Activated T-helper 1 cell treated with anti-CD3 and anti-CD28 coated beads, Interleukin-12 subunit alpha, Interleukin-12 subunit beta, Interleukin-2, Interleukin-4 antibody, amounts not matched to agents 30 ng/mL and 10 ng/mL and 1 ng/mL, durations not matched to agents 14 hours and 24 hours and 36 hours (primary cell): ENCODE results near the gene REV1. TPM values are rescaled to one million over a fixed set of nuclear protein-coding genes. Genes with fewer than 3 reads are reported as not detected.

ENCODE experiments used
- DNase-seq: peaks from one replicate; pipeline ENCODE4 v3.0.0; 2021; ENCODE audit warnings: low spot score
- H3K27ac Mint-ChIP-seq: one replicate; pipeline ENCODE4 v1.8.0; 2021; ENCODE audit warnings: mild to moderate bottlenecking, mixed read lengths
- H3K27me3 Mint-ChIP-seq: one replicate; pipeline ENCODE4 v1.8.0; 2022; ENCODE audit warnings: mild to moderate bottlenecking, moderate library complexity, mixed read lengths; ENCODE audit not compliant: insufficient read depth
- H3K36me3 Mint-ChIP-seq: one replicate; pipeline ENCODE4 v1.8.0; 2021; ENCODE audit warnings: low read depth, mixed read lengths
- H3K4me1 Mint-ChIP-seq: one replicate; pipeline ENCODE4 v1.8.0; 2021; ENCODE audit warnings: low read depth, mixed read lengths
- H3K4me3 Mint-ChIP-seq: one replicate; pipeline ENCODE4 v1.8.0; 2021; ENCODE audit warnings: mild to moderate bottlenecking, moderate library complexity, mixed read lengths
- H3K9me3 Mint-ChIP-seq: one replicate; pipeline ENCODE4 v1.8.0; 2021; ENCODE audit warnings: mixed read lengths
- intact Hi-C: fragments of 100-400 bp; cut with micrococcal nuclease; formaldehyde crosslinking; loops from one replicate; pipeline ENCODE4 v1.15.1; 2024
- total RNA-seq: library from RNA; stranded (reverse); gene quantifications from 2 replicates; pipeline ENCODE4 v1.2.3, GENCODE V29; 2022

Gene REV1
- total RNA-seq, 1 donor from 2014 or later = 49.6 TPM

GRCh38 chr2:99404039-99404796, 85.6 kb downstream of the REV1 start:
- Mint-ChIP-seq H3K9me3 (no peaks in the 10 kb centered on the region), H3K4me1 (peaks cover 11% of the 10 kb centered on the region), H3K36me3 (peaks cover 39% of the 10 kb centered on the region), H3K27ac (peak overlapping the region; percentile 35), H3K4me3 (no peak overlapping the region), H3K27me3 (no peaks in the 10 kb centered on the region)
- no peak for DNase-seq
- intact Hi-C loops = loop anchor here (5.0 kb wide), 1 partner anchor 88 kb away; the partner anchor contains the start of gene REV1

- H3K4me3 Mint-ChIP-seq = no peak overlapping the region
- H3K27ac Mint-ChIP-seq = peak overlapping the region; percentile 35
- H3K9me3 Mint-ChIP-seq = no peaks in the 10 kb centered on the region
- intact Hi-C loops = loop anchor here (5.0 kb wide), 1 partner anchor 89 kb away; the partner anchor contains the start of gene REV1
- DNase-seq = no peak
- H3K4me1 Mint-ChIP-seq = peaks cover 11% of the 10 kb centered on the region
- peaks cover 46% of the 10 kb centered on the region for H3K36me3 Mint-ChIP-seq
- no peaks in the 10 kb centered on the region for H3K27me3 Mint-ChIP-seq
These were observed 86.3 kb downstream of the REV1 start for GRCh38 chr2:99403524-99403923.

GRCh38 chr2:99403084-99403483, 86.7 kb downstream of the REV1 start:
- DNase-seq = no peak
- H3K9me3 Mint-ChIP-seq = no peaks in the 10 kb centered on the region
- H3K27me3 Mint-ChIP-seq = no peaks in the 10 kb centered on the region
- no peak overlapping the region for H3K4me3 Mint-ChIP-seq
- H3K4me1 Mint-ChIP-seq = peaks cover 11% of the 10 kb centered on the region
- H3K36me3 Mint-ChIP-seq = peaks cover 50% of the 10 kb centered on the region
- peak overlapping the region; percentile 1 for H3K27ac Mint-ChIP-seq
- intact Hi-C loops = loop anchor here (5.0 kb wide), 1 partner anchor 89 kb away; the partner anchor contains the start of gene REV1

GRCh38 chr2:99401841-99402240, 88.0 kb downstream of the REV1 start:
- H3K36me3 Mint-ChIP-seq = peaks cover 58% of the 10 kb centered on the region
- intact Hi-C loops = loop anchor here (5.0 kb wide), 1 partner anchor 90 kb away; the partner anchor contains the start of gene REV1
- no peaks in the 10 kb centered on the region for H3K27me3 Mint-ChIP-seq
- H3K4me1 Mint-ChIP-seq = peaks cover 11% of the 10 kb centered on the region
- H3K27ac Mint-ChIP-seq = no peak overlapping the region
- no peak for DNase-seq
- no peak overlapping the region for H3K4me3 Mint-ChIP-seq
- H3K9me3 Mint-ChIP-seq = no peaks in the 10 kb centered on the region

GRCh38 chr2:99399795-99400194, 90.0 kb downstream of the REV1 start:
- DNase-seq = no peak
- Mint-ChIP-seq H3K27ac (no peak overlapping the region), H3K9me3 (no peaks in the 10 kb centered on the region), H3K4me1 (peaks cover 11% of the 10 kb centered on the region), H3K27me3 (no peaks in the 10 kb centered on the region), H3K4me3 (no peak overlapping the region), H3K36me3 (peaks cover 66% of the 10 kb centered on the region)
- intact Hi-C loops = loop anchor here (5.0 kb wide), 1 partner anchor 93 kb away; the partner anchor contains the start of gene REV1

- Mint-ChIP-seq H3K27ac (no peak overlapping the region), H3K4me3 (no peak overlapping the region), H3K27me3 (no peaks in the 10 kb centered on the region), H3K36me3 (peaks cover 68% of the 10 kb centered on the region), H3K4me1 (peaks cover 11% of the 10 kb centered on the region), H3K9me3 (no peaks in the 10 kb centered on the region)
- intact Hi-C loops = no loop called here
- no peak for DNase-seq
These were observed 90.8 kb downstream of the REV1 start for GRCh38 chr2:99399063-99399462.

- Mint-ChIP-seq H3K4me3 (no peak overlapping the region), H3K36me3 (peaks cover 67% of the 10 kb centered on the region), H3K27ac (peak overlapping the region; percentile 47), H3K9me3 (no peaks in the 10 kb centered on the region), H3K27me3 (no peaks in the 10 kb centered on the region), H3K4me1 (peaks cover 4% of the 10 kb centered on the region)
- intact Hi-C loops = no loop called here
- no peak for DNase-seq
These were observed 91.5 kb downstream of the REV1 start for GRCh38 chr2:99398303-99398702.

- intact Hi-C loops = no loop called here
- Mint-ChIP-seq H3K4me1 (no peaks in the 10 kb centered on the region), H3K36me3 (peaks cover 61% of the 10 kb centered on the region), H3K27ac (peak overlapping the region; percentile 2), H3K4me3 (no peak overlapping the region), H3K9me3 (no peaks in the 10 kb centered on the region), H3K27me3 (no peaks in the 10 kb centered on the region)
- DNase-seq = no peak
These were observed 92.4 kb downstream of the REV1 start for GRCh38 chr2:99397266-99397920.

- Mint-ChIP-seq H3K27ac (peak overlapping the region; percentile 3), H3K9me3 (no peaks in the 10 kb centered on the region), H3K4me3 (no peak overlapping the region), H3K27me3 (no peaks in the 10 kb centered on the region), H3K36me3 (peaks cover 65% of the 10 kb centered on the region), H3K4me1 (no peaks in the 10 kb centered on the region)
- intact Hi-C loops = no loop called here
- no peak for DNase-seq
These were observed 94.2 kb downstream of the REV1 start for GRCh38 chr2:99395589-99396130.

- Mint-ChIP-seq H3K9me3 (no peaks in the 10 kb centered on the region), H3K27ac (no peak overlapping the region), H3K27me3 (no peaks in the 10 kb centered on the region), H3K4me1 (peaks cover 9% of the 10 kb centered on the region), H3K4me3 (no peak overlapping the region), H3K36me3 (peaks cover 36% of the 10 kb centered on the region)
- DNase-seq = no peak
- intact Hi-C loops = loop anchor here (5.0 kb wide), 1 partner anchor 102 kb away; the partner anchor contains the start of gene REV1
These were observed 99.9 kb downstream of the REV1 start for GRCh38 chr2:99389946-99390345.

GRCh38 chr2:99389371-99389770, 100.4 kb downstream of the REV1 start:
- H3K36me3 Mint-ChIP-seq = peaks cover 37% of the 10 kb centered on the region
- no peak overlapping the region for H3K4me3 Mint-ChIP-seq
- peaks cover 9% of the 10 kb centered on the region for H3K4me1 Mint-ChIP-seq
- DNase-seq = no peak
- intact Hi-C loops = loop anchor here (5.0 kb wide), 1 partner anchor 103 kb away; the partner anchor contains the start of gene REV1
- no peak overlapping the region for H3K27ac Mint-ChIP-seq
- no peaks in the 10 kb centered on the region for H3K9me3 Mint-ChIP-seq
- H3K27me3 Mint-ChIP-seq = no peaks in the 10 kb centered on the region

- peaks cover 36% of the 10 kb centered on the region for H3K36me3 Mint-ChIP-seq
These were observed 100.9 kb downstream of the REV1 start for GRCh38 chr2:99388892-99389291.

GRCh38 chr2:99386011-99386410, 103.8 kb downstream of the REV1 start:
- Mint-ChIP-seq H3K4me1 (peaks cover 9% of the 10 kb centered on the region), H3K27me3 (no peaks in the 10 kb centered on the region), H3K36me3 (peaks cover 45% of the 10 kb centered on the region), H3K9me3 (no peaks in the 10 kb centered on the region), H3K4me3 (no peak overlapping the region), H3K27ac (no peak overlapping the region)
- intact Hi-C loops = loop anchor here (5.0 kb wide), 1 partner anchor 106 kb away; the partner anchor contains the start of gene REV1
- DNase-seq = no peak

More at GRCh38 chr2:99388892-99389291, 100.9 kb downstream of the REV1 start:
- Mint-ChIP-seq H3K4me1 (peaks cover 9% of the 10 kb centered on the region), H3K4me3 (no peak overlapping the region), H3K27ac (no peak overlapping the region), H3K9me3 (no peaks in the 10 kb centered on the region), H3K27me3 (no peaks in the 10 kb centered on the region)
- intact Hi-C loops = loop anchor here (5.0 kb wide), 1 partner anchor 103 kb away; the partner anchor contains the start of gene REV1
- DNase-seq = no peak
